OCI-M1 (cell line): ENCODE data around the gene XXYLT1.
"Not testable (repeated sequence)": the region's sequence is repeated elsewhere in the genome, so short reads cannot be mapped to it uniquely, and the experiment has no call there.

ENCODE experiments used
- DNase-seq: peaks from one replicate; lab custom pipeline; 2025; lab: John Stamatoyannopoulos, UW

Gene XXYLT1

DNA sequence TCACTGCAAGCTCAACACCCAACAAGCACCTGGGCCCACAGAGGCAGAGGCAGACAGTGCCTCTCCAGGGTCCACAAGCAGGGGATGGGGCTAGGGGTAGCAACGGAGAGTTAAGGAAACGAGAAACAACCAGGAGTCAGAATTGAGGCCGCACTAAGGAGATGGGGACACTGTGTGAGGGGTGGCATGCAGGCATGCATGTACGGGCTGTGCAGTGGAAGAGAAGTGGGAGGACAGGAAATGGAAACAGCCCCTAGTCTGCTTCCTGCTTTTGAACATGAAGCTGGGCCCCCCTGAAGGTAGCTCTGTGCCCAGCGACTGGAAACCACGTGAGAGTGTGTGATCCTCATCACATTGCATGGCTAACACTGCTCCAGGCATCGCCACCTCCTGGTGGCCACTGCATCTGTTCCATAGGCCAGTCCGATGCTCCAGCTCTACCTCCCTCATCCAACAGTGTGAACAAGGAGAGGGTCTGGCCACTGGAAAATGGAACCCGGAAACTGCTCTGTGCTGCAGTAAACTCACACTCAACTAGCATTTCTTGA is 44.0 kb downstream of the XXYLT1 start:
- DNase-seq, result peak; percentile 0

DNA sequence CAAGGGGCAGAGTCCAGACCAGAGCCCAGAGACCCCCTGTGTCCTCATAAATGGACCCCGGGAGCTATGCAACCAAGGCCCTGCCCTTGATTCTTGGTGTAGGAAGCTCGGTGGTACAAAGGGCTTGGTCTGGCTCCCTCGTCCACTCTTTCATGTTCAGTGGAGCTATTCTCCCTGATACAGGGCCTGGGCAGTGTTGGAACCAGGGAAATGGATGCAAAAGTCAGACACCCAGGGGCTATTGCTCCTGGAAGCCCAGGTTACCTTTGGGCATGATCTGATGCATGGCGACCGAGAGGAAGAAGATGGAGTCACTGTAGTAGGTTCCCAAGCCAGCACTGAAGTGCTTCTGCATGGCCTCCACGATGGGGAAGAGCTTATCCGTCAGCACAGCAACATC is 44.5 kb downstream of the XXYLT1 start:
- no peak for DNase-seq

DNA sequence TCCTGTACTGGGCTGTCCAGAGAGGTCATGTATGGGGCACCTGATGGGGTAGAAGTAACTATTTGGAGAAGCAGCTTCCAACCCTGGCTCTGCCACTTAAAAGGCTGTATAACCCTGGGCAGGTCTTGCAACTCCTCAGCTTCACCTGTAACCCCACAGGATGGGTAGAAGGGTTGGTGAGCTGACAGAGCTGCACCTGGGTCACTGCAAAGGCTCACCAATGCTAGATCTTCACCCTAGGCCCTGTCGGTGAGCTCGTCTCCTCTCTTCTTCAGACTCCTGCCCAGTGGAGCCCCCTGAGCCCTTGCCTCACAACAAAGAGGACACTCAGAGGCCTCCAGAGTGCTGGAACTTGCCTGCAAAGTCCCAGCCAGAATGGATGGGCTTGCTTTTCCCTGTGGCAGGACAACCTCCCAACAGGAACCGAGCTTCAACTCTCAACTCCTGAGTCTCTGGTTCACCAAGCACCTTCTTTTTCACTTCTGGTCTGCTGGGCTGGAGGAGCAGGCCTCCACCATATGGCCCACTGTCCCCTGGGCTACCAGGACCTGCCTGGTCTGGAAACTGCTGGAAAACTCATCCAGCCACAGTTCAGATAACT is 45.9 kb downstream of the XXYLT1 start:
- no peak for DNase-seq

DNA sequence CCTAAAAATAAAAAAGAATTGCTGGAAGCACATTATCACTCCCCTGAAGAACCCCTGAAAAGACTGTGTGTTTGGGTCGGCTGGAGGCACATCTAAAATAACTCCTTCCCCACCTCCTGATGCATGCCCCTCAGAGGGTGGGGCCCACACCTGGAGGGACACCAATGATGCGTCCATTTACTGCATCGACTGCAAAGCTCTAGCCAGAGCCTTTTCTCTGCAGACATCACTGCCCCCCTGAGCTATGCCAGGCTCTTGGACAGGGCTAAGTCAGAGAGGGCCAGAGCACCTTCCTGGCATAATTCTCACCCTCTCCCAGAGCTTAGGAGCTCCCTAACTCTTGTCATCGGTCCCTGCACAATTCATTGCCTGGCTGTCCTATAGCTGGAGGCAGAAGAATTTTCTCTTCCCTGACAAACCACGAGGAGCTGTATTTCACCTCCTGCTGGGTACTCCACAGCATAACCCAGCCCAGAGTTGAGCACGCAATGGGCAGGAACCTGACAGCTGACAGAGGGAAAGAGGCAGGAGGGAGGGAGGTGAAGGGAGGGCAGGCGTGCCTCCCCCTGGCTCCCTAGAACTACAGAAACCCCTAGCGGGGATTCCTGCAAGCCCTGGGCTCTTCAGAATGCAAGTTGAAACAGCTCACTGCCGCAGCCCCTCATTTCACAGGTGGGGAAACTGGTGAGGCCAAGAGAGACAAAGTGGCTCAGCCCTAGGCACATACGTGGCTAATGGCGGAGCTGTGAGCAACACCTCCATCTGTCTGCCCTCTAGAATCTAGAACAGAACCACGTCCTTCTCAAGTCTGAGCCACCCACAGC is 46.6 kb downstream of the XXYLT1 start:
- no peak for DNase-seq

DNA sequence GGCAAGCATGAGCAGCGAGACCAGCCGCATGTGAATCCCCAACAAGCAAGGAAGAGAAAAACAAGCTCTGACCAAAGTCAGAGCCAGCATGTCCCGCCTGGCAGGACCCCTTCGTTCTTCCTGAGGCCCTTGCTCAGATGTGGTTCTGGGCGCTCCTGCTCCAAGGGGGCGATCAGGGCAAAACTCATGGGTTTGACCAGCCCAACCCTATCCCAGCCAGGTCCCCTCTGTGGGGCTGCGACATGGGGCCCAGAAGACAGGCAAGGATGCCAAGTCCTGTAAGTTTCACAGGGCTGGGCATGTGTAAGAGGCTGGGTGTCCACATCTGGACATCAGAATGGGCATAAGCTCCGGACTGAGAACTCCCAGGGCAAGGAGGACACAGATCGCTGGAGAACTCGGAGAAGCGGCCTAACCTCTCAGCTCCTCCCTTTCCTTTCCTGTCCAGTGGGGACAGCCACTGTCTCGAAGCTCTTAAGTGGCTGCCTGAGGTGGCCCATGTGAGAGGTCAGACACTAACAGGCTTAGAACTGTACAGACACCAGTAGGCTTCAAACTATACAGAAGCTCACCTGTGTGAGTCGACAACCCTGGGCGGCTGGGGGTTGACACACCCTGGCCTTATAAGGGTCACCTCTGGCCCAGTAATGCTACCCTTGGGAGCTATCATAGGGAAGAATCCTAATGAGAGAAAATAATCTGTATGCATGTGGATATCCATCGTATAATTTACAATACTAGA is 48.9 kb downstream of the XXYLT1 start:
- no peak for DNase-seq

DNA sequence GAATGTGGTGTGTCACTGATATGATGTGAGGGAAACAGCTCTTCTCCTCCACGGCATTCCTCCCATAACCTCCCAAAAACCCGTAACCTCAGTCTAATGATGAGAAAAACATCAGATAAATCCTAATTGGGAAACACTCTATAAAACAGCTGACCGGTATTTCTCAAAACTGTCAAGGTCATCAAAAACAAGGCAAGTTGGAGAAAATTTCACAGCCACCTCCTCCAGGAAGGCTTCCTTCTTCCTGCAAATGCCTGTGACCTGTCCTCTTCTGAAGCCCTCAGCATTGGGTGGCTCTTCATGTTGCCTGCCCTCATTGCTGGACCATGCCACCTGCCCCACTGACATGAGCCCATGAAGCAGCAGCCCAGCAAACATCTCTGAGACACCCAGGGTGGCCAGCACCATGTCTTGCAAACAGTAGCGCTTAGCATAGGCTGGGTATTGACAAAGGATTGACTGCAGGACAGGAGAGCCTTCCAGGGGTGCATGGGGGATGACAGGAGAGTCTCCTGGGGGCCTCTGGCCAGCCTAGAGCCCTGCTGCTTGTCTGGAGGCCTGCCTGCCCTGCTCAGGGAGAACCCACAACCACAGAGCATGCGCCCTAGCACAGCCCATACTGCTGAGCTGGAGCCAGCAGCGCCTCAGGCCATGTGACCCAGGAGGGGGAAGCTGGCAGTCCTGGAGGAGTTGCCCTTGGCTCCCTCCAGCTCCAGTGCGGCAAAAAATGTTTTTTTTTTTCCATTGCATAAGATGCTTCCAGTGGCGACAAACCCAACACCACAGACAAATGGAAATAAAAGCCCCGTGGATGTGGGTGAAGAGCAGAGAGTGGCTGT is 49.7 kb downstream of the XXYLT1 start:
- DNase-seq, result peak; percentile 53

DNA sequence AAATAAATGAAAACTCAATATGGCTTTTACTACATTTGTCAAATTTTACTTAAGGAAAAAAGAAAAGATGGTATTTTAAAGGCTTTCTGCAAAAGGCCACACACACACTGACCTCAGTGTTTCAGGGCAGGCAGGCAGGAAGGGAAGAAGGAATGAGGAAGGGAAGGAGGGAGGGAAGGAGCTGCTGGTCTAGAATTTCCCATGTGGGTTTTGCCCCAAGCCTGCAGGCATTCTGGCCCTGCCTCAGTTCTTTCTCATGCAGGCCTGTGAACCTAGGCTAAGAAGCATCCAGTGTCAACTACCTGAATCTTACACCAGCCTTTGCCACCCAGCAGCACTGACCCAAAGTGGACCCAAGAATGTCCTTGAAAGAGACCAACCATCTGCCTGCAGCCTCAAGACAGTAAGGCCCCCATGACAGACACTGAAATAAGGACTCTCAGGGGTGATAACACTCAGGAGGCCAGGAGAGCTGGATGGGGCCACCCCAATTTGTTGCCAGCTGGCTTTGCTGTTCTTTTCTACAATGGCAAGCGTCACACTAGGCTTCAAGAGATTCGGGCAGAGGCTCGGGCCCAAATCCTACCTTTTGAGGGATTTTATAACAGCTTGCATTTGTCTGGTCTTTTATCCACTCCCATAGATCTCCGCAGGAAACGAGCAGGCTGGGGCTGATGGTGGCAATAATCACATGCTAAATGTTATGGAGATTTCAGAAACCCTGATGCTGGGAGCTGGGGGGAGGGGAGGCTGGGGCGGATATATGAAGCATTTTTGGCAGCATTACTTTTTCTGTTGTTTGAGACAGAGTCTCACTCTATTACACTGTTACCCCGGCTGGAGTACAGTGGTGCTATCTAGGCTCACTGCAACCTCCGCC is 51.4 kb downstream of the XXYLT1 start:
- DNase-seq, result no peak

DNA sequence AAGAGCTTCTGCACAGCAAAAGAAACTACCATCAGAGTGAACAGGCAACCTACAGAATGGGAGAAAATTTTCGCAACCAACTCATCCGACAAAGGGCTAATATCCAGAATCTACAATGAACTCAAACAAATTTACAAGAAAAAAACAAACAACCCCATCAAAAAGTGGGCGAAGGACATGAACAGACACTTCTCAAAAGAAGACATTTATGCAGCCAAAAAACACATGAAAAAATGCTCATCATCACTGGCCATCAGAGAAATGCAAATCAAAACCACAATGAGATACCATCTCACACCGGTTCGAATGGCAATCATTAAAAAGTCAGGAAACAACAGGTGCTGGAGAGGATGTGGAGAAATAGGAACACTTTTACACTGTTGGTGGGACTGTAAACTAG is 52.6 kb downstream of the XXYLT1 start:
- not testable (repeated sequence) for DNase-seq

DNA sequence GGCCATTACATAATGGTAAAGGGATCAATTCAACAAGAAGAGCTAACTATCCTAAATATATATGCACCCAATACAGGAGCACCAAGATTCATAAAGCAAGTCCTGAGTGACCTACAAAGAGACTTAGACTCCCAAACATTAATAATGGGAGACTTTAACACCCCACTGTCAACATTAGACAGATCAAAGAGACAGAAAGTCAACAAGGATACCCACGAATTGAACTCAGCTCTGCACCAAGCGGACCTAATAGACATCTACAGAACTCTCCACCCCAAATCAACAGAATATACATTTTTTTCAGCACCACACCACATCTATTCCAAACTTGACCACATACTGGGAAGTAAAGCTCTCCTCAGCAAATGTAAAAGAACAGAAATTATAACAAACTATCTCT is 55.4 kb downstream of the XXYLT1 start:
- not testable (repeated sequence) for DNase-seq

DNA sequence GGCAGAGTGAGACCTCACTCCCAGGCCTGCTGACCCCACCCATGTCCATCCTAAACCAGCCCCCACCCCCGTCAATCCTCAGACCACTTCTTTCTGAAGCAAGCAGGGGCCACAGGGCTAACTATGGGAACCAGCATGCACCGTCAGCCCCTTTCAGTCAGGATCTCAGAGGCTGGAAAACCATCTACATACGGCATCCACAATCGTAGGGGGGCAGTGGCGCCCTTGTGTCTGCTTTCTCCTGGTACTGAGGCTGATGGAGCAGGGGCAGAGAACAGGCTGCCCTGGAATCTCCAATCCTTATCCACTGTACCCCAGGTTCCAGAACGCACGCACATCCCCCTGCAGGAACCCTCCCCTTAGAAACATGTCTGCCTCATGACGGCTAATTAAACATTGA is 56.6 kb downstream of the XXYLT1 start:
- no peak for DNase-seq

DNA sequence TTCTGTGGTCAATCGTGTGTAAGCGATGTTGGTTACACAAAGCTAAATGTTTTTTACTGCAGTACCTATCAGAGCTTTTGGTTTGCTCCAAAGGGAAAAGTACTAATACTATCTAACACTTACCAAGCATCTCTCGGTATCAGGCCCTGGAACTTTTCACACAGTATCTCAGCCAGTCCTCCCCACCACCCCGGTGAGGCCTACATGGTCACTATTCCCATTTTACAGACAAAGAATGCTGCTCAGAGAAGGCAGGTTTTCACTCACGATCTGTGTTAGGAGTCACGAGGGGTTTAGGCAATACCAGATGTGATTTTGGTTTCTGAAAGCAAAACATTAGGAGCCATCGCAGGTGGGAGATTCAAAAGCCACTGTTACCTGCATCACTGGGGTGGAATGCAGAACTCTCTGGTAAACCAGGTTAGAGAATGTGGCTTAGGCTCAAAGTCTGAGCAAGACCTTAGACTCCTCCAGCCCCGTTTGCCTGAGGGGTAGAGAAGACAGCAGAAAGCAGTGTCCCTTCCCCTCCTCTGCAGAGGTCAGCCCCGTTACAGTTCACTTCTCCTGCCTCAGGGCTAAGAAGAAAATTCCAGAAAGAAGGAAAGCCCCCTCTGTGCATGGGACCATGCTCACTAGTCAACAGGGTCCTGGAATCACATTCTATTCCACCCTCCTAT is 57.2 kb downstream of the XXYLT1 start:
- no peak for DNase-seq

DNA sequence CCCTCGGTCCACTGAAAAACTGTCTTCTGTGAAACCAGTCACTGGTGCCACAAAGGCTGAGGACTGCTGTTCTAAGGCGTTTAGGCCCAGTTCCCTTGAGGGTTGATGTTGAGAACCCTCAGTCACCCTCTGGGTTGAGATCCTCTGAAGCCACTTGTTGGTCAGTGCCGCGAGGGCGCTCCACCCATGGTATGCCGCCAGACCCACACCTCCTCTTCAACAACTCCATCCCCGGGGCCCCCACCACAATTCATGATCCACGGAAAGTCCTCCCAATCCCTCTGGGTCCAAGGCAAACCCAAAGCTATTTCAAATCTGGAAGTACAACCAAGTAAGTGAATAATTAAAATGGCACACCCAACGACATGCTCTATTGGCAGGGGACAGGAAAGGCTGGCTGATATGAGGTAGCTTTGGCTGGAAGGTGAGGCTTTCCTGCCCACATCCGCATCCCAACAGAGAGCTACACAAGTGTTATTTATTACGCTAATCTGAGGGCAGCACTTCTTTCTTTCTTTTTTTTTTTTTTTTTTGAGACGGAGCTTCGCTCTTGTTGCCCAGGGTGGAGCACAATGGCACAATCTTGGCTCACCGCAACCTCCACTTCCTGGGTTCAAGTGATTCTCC is 58.1 kb downstream of the XXYLT1 start:
- no peak for DNase-seq

DNA sequence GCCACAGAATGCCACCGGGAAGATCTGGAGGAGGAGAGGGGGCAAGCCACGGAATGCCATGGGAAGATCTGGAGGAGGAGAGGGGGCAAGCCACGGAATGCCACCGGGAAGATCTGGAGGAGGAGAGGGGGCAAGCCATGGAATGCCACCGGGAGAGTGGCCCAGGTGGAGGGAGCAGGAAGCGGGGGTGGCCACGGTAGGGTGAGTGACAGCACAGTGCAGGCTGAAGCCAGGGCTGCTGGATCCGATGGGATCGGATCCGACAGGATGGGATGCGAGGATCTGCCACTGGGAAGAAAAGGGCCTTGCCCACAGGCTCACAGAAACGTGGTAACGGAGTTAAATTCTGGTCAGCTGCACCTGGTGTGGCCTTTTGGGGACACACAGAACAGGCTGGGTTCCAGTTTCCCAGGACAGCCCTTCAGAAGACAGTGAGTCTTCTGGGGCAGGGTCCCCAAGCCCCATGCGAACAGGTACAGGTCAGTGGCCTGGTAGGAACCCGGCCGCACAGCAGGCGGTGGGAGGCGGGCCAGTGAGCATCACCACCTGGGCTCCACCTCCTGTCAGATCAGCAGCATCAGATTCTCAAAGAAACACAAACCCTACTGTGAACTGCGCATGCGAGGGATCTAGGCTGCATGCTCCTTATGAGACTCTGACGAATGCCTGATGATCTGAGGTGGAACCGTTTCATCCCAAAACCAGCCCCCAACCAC is 58.8 kb downstream of the XXYLT1 start:
- DNase-seq, result no peak

DNA sequence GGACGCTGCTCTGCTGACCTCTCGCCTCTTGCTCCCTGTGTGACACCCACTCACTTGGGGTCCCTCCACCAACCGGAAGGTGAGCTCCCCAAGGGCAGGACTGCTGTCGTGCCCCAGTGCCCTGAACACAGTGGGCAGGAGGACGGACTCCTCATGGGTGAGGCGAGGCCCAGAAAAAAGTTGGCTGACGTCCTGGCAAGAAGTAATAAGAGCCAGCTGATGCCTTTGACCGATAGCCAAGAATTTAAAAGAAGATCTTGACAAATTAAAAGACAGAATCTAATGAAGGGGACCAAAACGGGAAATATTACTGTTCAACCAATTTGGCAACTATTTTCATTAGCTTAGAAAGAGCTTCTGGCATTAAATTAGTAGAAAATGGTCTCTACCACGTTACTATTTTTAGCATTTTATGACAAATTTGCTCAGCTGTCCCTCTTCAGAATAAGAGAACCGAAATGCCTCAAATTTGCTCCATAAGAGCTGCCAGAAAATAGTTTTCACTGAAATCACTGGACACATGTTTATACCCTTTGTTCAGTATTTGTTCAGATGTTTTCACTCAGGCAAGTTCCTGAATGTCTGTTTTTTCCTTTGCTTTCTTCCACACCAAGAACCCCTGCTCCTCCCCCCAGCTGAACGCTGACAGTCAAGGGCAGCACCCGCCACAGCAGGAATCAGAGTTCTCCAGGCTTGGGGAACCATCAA is 60.5 kb downstream of the XXYLT1 start:
- DNase-seq, result no peak

DNA sequence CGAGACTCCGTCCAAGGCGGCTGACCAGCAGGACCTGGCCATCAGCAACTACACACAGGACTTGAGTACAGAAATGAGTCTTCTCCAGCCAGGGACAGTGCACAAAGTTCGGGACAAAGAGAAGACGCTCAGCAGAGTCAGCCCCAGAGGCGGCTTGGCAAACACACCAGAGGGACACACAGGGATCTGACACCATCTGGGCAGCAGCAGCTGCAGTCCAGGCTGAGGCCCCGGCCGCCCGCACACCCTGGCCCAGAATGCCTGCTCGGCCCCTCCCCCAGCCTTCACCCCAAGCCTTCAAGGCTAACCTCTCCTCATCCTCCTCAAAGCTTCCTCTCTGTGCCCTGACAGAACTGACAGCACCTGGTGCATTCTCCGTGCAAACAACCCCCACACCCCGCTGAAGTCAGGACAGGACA is 61.1 kb downstream of the XXYLT1 start:
- DNase-seq, result no peak

DNA sequence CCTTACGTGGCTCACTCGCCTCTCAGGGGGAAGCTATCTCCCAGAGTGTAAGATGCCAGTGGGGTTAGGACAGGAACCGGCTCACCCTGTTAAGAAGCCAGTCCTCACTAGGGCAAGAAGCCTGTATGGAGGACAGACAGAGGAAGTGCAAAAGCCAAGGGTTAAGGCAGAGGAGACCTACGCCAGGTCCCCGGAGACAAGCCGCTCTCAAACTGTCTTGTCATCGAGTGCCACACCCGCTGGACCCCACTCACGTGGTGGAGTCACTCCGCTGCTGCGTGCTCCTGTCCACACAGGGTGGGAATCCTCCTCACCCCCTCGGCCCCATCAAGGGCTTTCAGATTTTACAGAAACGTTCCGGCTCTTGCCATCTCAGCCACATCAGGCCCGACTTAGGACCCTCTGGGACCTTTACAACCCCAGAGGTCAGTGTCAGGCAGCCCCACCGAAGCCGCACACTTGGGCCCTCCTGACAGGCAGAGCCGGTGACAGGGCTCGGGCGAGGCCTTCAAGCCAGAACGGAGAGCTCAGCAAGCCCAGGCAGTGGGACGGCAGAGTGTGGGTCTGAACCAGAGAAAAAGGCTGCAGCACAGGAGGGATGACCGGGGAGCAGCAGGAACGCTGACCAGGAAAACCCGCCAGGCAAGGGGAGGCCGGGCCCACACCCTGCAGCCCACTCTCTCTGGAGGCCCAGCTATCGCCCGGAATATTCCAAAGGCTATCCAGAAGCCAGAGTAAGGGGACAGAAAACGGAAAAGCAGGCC is 61.7 kb downstream of the XXYLT1 start:
- no peak for DNase-seq

DNA sequence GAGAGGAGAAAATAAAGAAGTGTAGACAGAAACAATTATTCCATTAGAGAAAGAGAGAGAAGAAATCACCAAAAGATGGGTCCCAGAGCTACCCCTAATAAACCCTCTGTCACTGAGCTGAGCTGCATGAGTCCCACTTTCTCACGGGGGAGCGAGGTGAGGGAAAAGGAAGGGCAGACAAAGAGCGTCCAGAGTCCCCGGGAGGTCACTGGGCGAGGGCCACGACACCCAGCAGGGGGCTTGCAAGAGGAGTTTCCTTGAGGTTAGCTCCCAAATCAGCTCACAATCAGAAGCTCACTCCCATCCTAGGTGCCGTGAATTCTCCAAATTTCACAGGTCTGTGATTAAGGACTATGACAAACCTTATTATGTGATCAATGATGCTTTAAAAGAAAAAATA is 62.3 kb downstream of the XXYLT1 start:
- no peak for DNase-seq

DNA sequence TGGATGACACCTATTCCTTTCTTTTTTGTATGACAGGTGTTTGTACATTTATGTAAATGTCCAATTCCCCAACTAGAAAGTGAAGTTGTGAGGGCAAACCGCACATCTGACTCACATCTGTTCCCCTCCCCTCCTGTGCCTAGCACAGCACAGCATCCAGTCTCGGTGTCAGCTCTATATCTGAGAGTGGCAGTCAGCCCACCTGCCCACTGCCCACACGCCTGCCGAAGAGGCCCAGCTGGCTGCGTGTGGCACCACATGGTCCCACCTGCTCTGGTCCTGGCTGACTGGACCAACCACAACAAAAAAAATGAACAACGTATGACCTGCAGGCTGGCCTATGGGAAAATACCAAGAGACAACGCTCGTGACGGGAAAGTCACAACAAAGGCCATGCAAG is 62.8 kb downstream of the XXYLT1 start:
- no peak for DNase-seq
